Measurements from ENCODE around the gene GPR22.

GPR22 gene

GRCh38 chr7:107469929-107470328 is at the start of gene GPR22:
TSS of gene GPR22 (plus strand) at chr7:107470057. CDS start at chr7:107474061, 4,004 bp downstream.
- DNase-seq: no peak

GRCh38 chr7:107427462-107427861 is 42.4 kb upstream of the GPR22 start:
- DNase-seq: no peak

- DNase-seq: no peak
Measured at GRCh38 chr7:107428642-107429041, 41.2 kb upstream of the GPR22 start.

- no peak for DNase-seq
Measured at GRCh38 chr7:107430057-107430456, 39.8 kb upstream of the GPR22 start.

GRCh38 chr7:107432261-107432660 is 37.6 kb upstream of the GPR22 start:
- no peak for DNase-seq

- DNase-seq: no peak
Measured at GRCh38 chr7:107435749-107436148, 34.1 kb upstream of the GPR22 start.

- DNase-seq: no peak
Measured at GRCh38 chr7:107439025-107439424, 30.8 kb upstream of the GPR22 start.

- no peak for DNase-seq
Measured at GRCh38 chr7:107441581-107442422, 28.1 kb upstream of the GPR22 start.

GRCh38 chr7:107442678-107443077 is 27.2 kb upstream of the GPR22 start:
- DNase-seq: no peak

GRCh38 chr7:107446531-107446930 is 23.3 kb upstream of the GPR22 start:
- no peak for DNase-seq

- no peak for DNase-seq
Measured at GRCh38 chr7:107446988-107447387, 22.9 kb upstream of the GPR22 start.

- DNase-seq: no peak
Measured at GRCh38 chr7:107450970-107451369, 18.9 kb upstream of the GPR22 start.

GRCh38 chr7:107453388-107453787 is 16.5 kb upstream of the GPR22 start:
- no peak for DNase-seq

GRCh38 chr7:107461938-107462533 is 7.8 kb upstream of the GPR22 start:
- no peak for DNase-seq

GRCh38 chr7:107463139-107464078 is 6.4 kb upstream of the GPR22 start:
- peak; percentile 49 to 54 for DNase-seq

- DNase-seq: no peak
Measured at GRCh38 chr7:107464666-107465226, 5.1 kb upstream of the GPR22 start.

GRCh38 chr7:107467972-107468371 is 1.9 kb upstream of the GPR22 start:
- no peak for DNase-seq

- DNase-seq: no peak
Measured at GRCh38 chr7:107468824-107469223, 1.0 kb upstream of the GPR22 start.

GRCh38 chr7:107471292-107472070 is 1.6 kb downstream of the GPR22 start:
- DNase-seq: no peak

- DNase-seq: no peak
Measured at GRCh38 chr7:107472116-107472515, 2.3 kb downstream of the GPR22 start.

GRCh38 chr7:107474104-107474521 is 4.3 kb downstream of the GPR22 start:
- no peak for DNase-seq

GRCh38 chr7:107479303-107479702 is 9.4 kb downstream of the GPR22 start:
- DNase-seq: no peak
